Transverse colon (tissue), 4 donors: Measurements from ENCODE around the gene CLDN11. TPM values are rescaled to one million over a fixed set of nuclear protein-coding genes. Genes with fewer than 3 reads are reported as not detected.

Source experiments
- DNase-seq: peaks from one replicate; pipeline ENCODE4 v3.0.0-alpha.2; 2019
- H3K27ac ChIP-seq, 4 donors: fragments of 200-600 bp; sonication (generic); 2 replicates each; pipeline ENCODE4 v1.5.1; 2016 to 2018; ENCODE audit warnings: inconsistent platforms in 4 of 4
- H3K27me3 ChIP-seq: fragments of 200-600 bp; sonication (generic); 2 replicates; pipeline ENCODE4 v1.5.1; 2017; ENCODE audit warnings: inconsistent platforms
- H3K36me3 ChIP-seq, 4 donors: fragments of 200-600 bp; sonication (generic); 2 replicates each; pipeline ENCODE4 v1.5.1; 2017 to 2019; ENCODE audit warnings: inconsistent platforms in 4 of 4
- H3K4me1 ChIP-seq, 4 donors: fragments of 200-600 bp; sonication (generic); 2 replicates each; pipeline ENCODE4 v1.5.1; 2017 to 2020; ENCODE audit warnings: inconsistent platforms in 4 of 4
- H3K4me3 ChIP-seq, 4 donors: fragments of 200-600 bp; sonication (generic); 1 replicate in 1 of 4; 2 replicates in 3 of 4; pipeline versions ENCODE4 v1.5.1 to v1.6.1; 2017 to 2019; ENCODE audit warnings: inconsistent platforms in 4 of 4
- H3K9me3 ChIP-seq, 2 donors: fragments of 200-600 bp; sonication (generic); 2 replicates each; pipeline ENCODE4 v1.5.1; 2017 to 2019; ENCODE audit warnings: inconsistent platforms in 2 of 2
- CTCF ChIP-seq, 5 experiments: fragments of 200-600 bp in 3 of 5; fragments of 450-650 bp in 2 of 5; sonication (generic) in 3 of 5; IDR thresholded peaks; 1 replicate in 2 of 5; 2 replicates in 3 of 5; pipeline ENCODE4 v1.5.1; 2016 to 2017; ENCODE audit warnings: antibody characterized with exemption in 5 of 5, inconsistent platforms in 3 of 5, mild to moderate bottlenecking in 2 of 5, moderate library complexity in 1 of 5
- EP300 ChIP-seq: sonication (generic); formaldehyde crosslinking; IDR thresholded peaks from one replicate; pipeline ENCODE4 v1.6.1; 2017; ENCODE audit warnings: antibody characterized with exemption, low read depth
- POLR2A ChIP-seq: fragments of 450-650 bp; IDR thresholded peaks from one replicate; pipeline ENCODE4 v1.6.1; 2016; ENCODE audit warnings: antibody characterized with exemption, mild to moderate bottlenecking, moderate library complexity
- POLR2AphosphoS5 ChIP-seq, 3 donors: sonication (generic); formaldehyde crosslinking; IDR thresholded peaks; one replicate each; pipeline ENCODE4 v1.6.1; 2016; ENCODE audit warnings: antibody characterized with exemption in 3 of 3
- WGBS, 2 donors: methylation state at CpG; one replicate each; pipeline ENCODE4 v1.1.5; 2018; ENCODE audit warnings: low coverage in 1 of 2; 5-methylcytosine and 5-hydroxymethylcytosine counted together
- in situ Hi-C, 4 donors: fragments of 200-750 bp; cut with MboI; loops; one replicate each; pipeline versions ENCODE4 v1.15.0 to v1.15.1; 2017; ENCODE audit warnings: low sequenced_read_pairs in 3 of 4, low pct_ligation_motif_present in 1 of 4, low pct_unique_long_range_greater_than_20kb in 1 of 4
- intact Hi-C: fragments of 100-400 bp; cut with DNase I; formaldehyde crosslinking; loops from one replicate; pipeline ENCODE4 v1.15.1; 2023; ENCODE audit warnings: low total_unique reads
- total RNA-seq, 4 donors: library from RNA; depleted of rRNA; stranded (reverse); fragments of >200 nt; gene quantifications; one replicate each; pipeline ENCODE4 v1.1.0, GENCODE V29; 2016

The CLDN11 gene
- total RNA-seq, 4 donors from 2014 or later, result 4.6 to 13.5 (median 7.2) TPM

GRCh38 chr3:170437696-170438407 is 19.2 kb downstream of the CLDN11 start:
- intact Hi-C loops, result no loop called here
- TF ChIP-seq CTCF (IDR thresholded peaks at IDR 0.05), result no peak
- no peak for TF ChIP-seq POLR2A
- TF ChIP-seq POLR2AphosphoS5 (IDR thresholded peaks at IDR 0.05), result no peak
- no peak for TF ChIP-seq EP300
- in situ Hi-C loops, result loop anchor here in 1 of 4 donors (25.0 kb wide), 1 partner anchor 374 kb away; no protein-coding TSS in a partner anchor
- no peak overlapping the region for H3K27ac ChIP-seq
- H3K4me1 ChIP-seq, result no peaks in the 10 kb centered on the region
- no peaks in the 10 kb centered on the region for H3K36me3 ChIP-seq
- no peaks in the 10 kb centered on the region for H3K9me3 ChIP-seq
- DNase-seq, result no peak
- no peaks in the 10 kb centered on the region for H3K27me3 ChIP-seq
- no peak overlapping the region for H3K4me3 ChIP-seq
- WGBS, 2 donors, result 71 to 100% methylated on average over 2 to 10 of the region's 10 CpGs

- WGBS, 2 donors, result 85 to 86% methylated on average over 1 of the region's 1 CpG
- in situ Hi-C loops, result loop anchor here in 1 of 4 donors (25.0 kb wide), 1 partner anchor 373 kb away; no protein-coding TSS in a partner anchor
- intact Hi-C loops, result no loop called here
- Histone ChIP-seq H3K27ac (no peak overlapping the region), H3K4me3 (no peak overlapping the region), H3K4me1 (no peaks in the 10 kb centered on the region), H3K27me3 (no peaks in the 10 kb centered on the region), H3K36me3 (no peaks in the 10 kb centered on the region), H3K9me3 (no peaks in the 10 kb centered on the region)
- DNase-seq, result no peak
- TF ChIP-seq POLR2AphosphoS5 (IDR thresholded peaks at IDR 0.05) (no peak), POLR2A (no peak), CTCF (IDR thresholded peaks at IDR 0.05) (no peak), EP300 (no peak)
Measured at GRCh38 chr3:170438836-170439235, 20.2 kb downstream of the CLDN11 start.

- H3K4me3 ChIP-seq, result no peak overlapping the region
- no peak overlapping the region for H3K27ac ChIP-seq
- H3K27me3 ChIP-seq, result no peaks in the 10 kb centered on the region
- no peaks in the 10 kb centered on the region for H3K9me3 ChIP-seq
- no peak for TF ChIP-seq EP300
- TF ChIP-seq POLR2AphosphoS5 (IDR thresholded peaks at IDR 0.05), result no peak
- TF ChIP-seq CTCF (IDR thresholded peaks at IDR 0.05), result no peak
- no peak for TF ChIP-seq POLR2A
- no peak for DNase-seq
- no peaks in the 10 kb centered on the region for H3K36me3 ChIP-seq
- in situ Hi-C loops (loop anchor here in 1 of 4 donors (25.0 kb wide), 1 partner anchor 372 kb away; no protein-coding TSS in a partner anchor), intact Hi-C loops (no loop called here)
- 88% methylated on average over 2 of the region's 2 CpGs; no CpG with 5 or more reads in 1 of the 2 donors for WGBS, 2 donors
- no peaks in the 10 kb centered on the region for H3K4me1 ChIP-seq
Measured at GRCh38 chr3:170440344-170440743, 21.7 kb downstream of the CLDN11 start.

- no peak for TF ChIP-seq EP300
- TF ChIP-seq CTCF (IDR thresholded peaks at IDR 0.05), result no peak
- TF ChIP-seq POLR2A, result no peak
- TF ChIP-seq POLR2AphosphoS5 (IDR thresholded peaks at IDR 0.05), result no peak
- no peaks in the 10 kb centered on the region for H3K4me1 ChIP-seq
- WGBS, 2 donors, result 83 to 86% methylated on average over 3 to 4 of the region's 4 CpGs
- in situ Hi-C loops, result loop anchor here in 1 of 4 donors (25.0 kb wide), 1 partner anchor 371 kb away; no protein-coding TSS in a partner anchor
- no peak overlapping the region for H3K27ac ChIP-seq
- no peak for DNase-seq
- H3K36me3 ChIP-seq, result no peaks in the 10 kb centered on the region
- no peaks in the 10 kb centered on the region for H3K27me3 ChIP-seq
- intact Hi-C loops, result no loop called here
- no peak overlapping the region for H3K4me3 ChIP-seq
- H3K9me3 ChIP-seq, result no peaks in the 10 kb centered on the region
Measured at GRCh38 chr3:170441412-170441811, 22.7 kb downstream of the CLDN11 start.
